ENCODE measurements around the gene GPC6.

DNA sequence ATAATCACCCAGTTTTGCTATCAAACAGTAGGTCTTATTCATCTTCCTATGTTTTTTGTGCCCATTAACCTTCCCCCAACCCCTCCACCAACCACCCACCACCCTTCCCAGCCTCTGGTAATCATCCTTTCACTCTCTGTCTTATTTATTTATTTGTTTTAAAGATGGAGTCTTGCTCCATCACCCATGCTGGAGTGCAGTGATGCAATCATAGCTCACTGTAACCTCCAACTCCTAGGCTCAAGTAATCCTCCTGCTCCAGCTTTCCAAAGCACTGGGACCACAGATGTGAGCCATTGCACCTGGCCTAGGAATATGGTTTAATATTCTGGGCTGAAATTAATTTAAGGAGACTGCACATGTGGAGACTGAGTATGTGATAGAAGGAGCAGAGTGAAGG, 527.0 kb downstream of the GPC6 start:
- TF ChIP-seq GATA2 (IDR thresholded peaks at IDR 0.05; ENCODE audit: low read depth, low read length) (no peak), GATA3 (IDR thresholded peaks at IDR 0.05; ENCODE audit: low read depth, low read length) (no peak)

Data from SH-SY5Y (cell line).